GM21825 (cell line): Measurements from ENCODE around the gene ENDOV.

Experiments
- ATAC-seq: cut with Tn5 transposase; IDR thresholded peaks from one replicate; pipeline ENCODE4 v1.9.1; 2021; ENCODE audit warnings: mild to moderate bottlenecking, moderate library complexity; ENCODE audit not compliant: unreplicated experiment

The ENDOV gene

GRCh38 chr17:80414803-80415625, at the start of gene ENDOV:
TSS of gene ENDOV (plus strand) at chr17:80415167. CDS start at chr17:80415195, 28 bp downstream.
- peak; percentile 91 for ATAC-seq

- ATAC-seq = no peak
These were observed 49.0 kb upstream of the ENDOV start for GRCh38 chr17:80365983-80366382.

GRCh38 chr17:80367503-80367902, 47.5 kb upstream of the ENDOV start:
- ATAC-seq = no peak

- no peak for ATAC-seq
These were observed 43.8 kb upstream of the ENDOV start for GRCh38 chr17:80371196-80371595.

GRCh38 chr17:80372456-80372855, 42.5 kb upstream of the ENDOV start:
- no peak for ATAC-seq

GRCh38 chr17:80372922-80373570, 41.9 kb upstream of the ENDOV start:
- no peak for ATAC-seq

GRCh38 chr17:80374039-80374731, 40.8 kb upstream of the ENDOV start:
- no peak for ATAC-seq

GRCh38 chr17:80374732-80375585, 40.0 kb upstream of the ENDOV start:
- ATAC-seq = no peak

- ATAC-seq = no peak
These were observed 38.4 kb upstream of the ENDOV start for GRCh38 chr17:80376531-80376930.

- ATAC-seq = no peak
These were observed 37.2 kb upstream of the ENDOV start for GRCh38 chr17:80377798-80378197.

- ATAC-seq = no peak
These were observed 35.6 kb upstream of the ENDOV start for GRCh38 chr17:80379348-80379747.

GRCh38 chr17:80380068-80380467, 34.9 kb upstream of the ENDOV start:
- ATAC-seq = no peak

GRCh38 chr17:80380555-80381002, 34.4 kb upstream of the ENDOV start:
- ATAC-seq = no peak

- no peak for ATAC-seq
These were observed 33.5 kb upstream of the ENDOV start for GRCh38 chr17:80381416-80381923.

- no peak for ATAC-seq
These were observed 32.5 kb upstream of the ENDOV start for GRCh38 chr17:80382446-80382845.

GRCh38 chr17:80382956-80383355, 32.0 kb upstream of the ENDOV start:
- no peak for ATAC-seq

GRCh38 chr17:80384078-80384960, 30.6 kb upstream of the ENDOV start:
- ATAC-seq = no peak

GRCh38 chr17:80385046-80385445, 29.9 kb upstream of the ENDOV start:
- no peak for ATAC-seq

- ATAC-seq = no peak
These were observed 28.6 kb upstream of the ENDOV start for GRCh38 chr17:80386341-80386740.

GRCh38 chr17:80387071-80387470, 27.9 kb upstream of the ENDOV start:
- no peak for ATAC-seq
